ENCODE measurements around the gene MANBA.
"Not testable (repeated sequence)": the region's sequence is repeated elsewhere in the genome, so short reads cannot be mapped to it uniquely, and the experiment has no call there.

MANBA gene

DNA sequence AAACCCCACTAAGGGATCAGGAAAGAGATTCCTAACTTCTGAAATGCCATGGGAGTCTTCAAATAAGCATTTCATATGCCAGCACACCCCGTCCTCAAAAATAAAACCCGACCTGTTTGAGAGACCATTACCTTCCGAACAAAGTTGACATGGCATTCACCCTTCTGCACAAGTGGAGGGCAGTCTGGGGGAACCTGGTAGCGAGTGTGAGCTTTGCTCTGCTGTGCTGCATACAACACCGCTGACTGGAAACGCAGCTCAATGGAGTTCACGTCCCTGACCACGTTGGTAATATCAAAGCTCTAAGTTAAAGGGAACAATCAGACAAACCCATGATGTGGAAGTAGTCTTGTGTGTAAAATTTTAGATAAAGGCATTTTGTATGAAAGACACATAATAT, 38.0 kb downstream of the MANBA start:
- no peak for DNase-seq (ENCODE audit: low read depth)

DNA sequence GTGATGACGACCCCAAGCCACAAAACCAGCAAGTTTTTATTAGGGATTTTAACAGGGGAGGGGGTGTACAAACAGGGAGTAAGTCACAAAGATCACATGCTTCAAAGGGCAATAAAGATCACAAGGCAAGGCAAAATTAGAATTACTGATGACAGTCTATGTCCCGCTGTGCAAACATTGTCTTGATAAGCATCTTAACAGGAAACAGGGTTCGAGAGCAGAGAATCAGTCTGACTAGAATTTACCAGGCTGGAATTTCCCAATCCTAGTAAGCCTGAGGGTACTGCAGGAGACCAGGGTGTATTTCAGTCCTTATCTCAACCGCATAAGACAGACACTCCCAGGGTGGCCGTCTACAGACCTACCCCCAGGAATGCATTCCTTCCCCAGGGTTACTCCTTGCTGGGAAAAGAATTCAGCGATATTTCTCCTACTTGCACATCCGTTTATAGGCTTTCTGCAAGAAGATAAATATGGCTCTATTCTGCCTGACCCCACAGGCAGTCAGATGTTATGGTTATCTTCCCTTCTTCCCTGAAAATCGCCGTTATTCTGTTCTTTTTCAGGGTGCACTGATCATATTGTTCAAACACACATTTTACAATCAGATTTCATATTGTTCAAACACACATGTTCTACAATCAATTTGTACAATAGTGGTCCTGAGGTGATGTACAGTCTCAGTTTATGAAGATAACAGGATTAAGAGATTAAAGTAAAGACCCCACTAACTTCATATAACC, 41.8 kb downstream of the MANBA start:
- not testable (repeated sequence) for DNase-seq (ENCODE audit: low read depth)

DNA sequence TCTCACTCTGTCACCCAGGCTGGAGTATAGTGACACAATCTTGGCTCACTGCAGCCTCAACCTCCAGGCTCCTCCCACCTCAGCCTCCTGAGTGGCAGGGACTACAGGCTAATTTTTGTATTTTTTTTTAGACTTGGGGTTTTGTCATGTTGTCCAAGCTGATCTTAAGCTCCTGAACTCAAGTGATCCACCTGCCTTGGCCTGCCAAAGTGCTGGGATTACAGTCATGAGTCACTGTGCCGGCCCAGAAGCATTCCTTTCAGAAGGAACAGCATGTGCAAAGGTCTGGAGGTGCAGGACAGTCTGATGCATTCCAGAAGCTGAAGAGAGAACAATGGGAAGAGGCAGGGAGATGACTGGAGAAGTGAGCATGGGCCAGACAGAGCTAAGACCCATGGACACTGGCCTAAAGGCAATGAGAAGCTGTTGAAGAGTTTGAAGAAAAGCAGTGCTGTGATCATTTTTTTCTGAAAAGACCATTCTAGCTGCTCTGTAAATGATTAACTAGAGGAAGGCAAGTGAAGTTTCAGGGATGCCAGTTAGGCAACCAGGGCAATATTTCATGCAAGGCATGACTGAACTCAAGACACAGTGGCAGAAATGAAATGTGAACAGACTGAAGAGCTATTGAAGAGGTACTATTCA, 43.2 kb downstream of the MANBA start:
- DNase-seq (ENCODE audit: low read depth): no peak

DNA sequence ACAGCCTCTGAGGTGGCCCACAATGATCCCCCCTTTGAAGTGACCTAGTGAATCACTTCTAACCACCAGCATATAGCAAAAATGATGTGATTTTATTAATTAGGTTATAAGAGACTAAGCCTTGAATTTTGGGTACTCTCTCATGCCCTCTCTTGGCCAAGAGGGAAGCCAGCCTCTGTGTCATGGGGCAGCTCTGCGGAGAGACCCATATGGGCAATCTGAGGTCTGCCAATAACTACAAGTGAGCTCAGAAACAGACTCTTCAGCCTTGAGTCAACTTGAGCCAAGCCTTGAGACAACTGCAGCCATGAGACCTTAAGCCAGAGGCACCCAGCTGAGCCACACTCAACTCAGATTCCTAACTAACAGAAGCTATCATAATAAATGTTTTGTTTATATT, 45.7 kb downstream of the MANBA start:
- DNase-seq (ENCODE audit: low read depth): no peak

DNA sequence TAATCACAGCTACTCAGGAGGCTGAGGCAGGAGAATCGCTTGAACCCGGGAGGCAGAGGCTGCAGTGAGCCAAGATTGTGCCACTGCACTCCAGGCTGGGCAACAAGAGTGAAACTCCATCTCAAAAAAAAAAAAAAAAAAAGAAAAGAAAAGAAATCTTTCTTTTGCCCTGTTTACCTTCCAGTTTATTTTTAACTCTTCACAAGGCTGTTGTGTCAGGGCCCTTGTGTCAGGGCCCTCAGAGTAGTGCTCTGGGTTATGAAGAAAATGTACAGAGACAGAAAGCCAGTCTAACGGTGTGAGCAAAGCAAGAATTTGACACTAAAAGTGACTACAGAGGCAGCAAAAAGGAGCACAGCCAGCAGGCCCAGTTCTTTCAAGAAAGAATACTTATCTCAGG, 47.0 kb downstream of the MANBA start:
- DNase-seq (ENCODE audit: low read depth): not testable (repeated sequence)

DNA sequence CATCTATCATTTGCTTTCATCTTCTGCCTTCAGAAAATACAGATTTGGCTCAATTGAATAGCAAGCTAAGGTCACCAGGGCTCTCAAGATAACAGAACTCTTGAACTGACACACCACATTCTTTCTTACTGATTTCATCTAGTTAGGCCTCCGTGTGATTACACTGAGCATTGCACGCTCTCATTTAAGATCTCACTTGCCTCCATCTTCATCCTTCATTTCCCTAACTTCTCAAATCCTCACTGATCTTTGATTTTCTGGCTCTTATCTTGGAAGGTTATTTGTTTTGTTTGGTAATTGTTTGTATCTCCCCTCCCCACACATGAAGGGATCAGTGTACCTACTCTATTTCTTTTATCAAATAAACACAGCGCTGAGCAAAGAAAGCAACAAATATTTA, 47.7 kb downstream of the MANBA start:
- no peak for DNase-seq (ENCODE audit: low read depth)

DNA sequence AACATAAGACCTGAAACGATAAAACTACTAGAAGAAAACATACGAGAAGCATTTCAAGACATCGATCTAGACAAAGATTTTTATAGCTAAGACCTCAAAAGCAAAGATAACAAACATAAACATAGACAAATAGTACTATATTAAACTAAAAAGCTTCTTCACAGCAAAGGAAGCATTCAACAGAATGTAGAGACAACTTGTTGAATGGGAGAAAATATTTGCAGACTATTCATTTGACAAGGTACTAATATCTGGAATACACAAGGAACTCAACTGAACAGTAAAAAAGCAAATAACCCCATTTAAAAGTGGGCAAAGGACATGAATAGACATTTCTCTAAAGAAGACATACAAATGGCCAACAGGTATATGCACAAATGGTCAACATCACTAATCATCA, 49.8 kb downstream of the MANBA start:
- DNase-seq (ENCODE audit: low read depth): no peak

DNA sequence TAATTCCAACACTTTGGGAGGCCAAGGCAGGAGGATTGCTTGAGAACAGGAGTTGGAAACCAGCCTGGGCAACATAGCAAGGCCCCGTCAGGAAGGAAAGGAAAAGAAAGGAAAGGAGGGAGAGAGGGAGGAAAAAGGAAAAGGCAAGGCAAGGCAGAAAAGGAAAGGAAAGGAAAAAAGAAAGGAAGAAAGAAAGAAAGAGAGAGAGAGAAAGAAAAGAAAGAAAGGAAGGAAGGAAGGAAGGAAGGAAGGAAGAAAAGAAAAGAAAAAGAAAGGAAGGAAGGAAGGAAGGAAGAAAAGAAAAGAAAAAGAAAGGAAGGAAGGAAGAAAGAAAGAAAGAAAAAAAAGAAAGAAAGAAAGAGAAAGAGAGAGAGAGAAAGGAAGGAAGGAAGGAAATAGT, 51.7 kb downstream of the MANBA start:
- DNase-seq (ENCODE audit: low read depth): not testable (repeated sequence)

DNA sequence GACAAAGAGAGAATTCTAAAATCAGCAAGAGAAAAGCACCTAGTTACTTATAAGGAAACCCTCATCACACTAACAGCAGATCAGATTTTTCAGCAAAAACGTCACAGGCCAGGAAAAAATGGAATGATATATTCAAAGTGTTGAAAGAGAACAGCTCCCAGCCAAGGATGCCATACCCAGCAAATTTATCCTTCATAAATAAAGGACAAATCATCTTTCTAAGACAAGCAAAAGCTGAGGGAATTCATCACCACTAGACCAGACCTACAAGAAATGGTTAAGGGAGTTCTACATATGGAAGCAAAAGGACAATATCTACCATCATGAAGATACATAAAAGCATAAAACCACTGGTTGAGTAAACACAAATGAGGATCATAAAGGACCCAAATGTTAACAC, 53.6 kb downstream of the MANBA start:
- no peak for DNase-seq (ENCODE audit: low read depth)

DNA sequence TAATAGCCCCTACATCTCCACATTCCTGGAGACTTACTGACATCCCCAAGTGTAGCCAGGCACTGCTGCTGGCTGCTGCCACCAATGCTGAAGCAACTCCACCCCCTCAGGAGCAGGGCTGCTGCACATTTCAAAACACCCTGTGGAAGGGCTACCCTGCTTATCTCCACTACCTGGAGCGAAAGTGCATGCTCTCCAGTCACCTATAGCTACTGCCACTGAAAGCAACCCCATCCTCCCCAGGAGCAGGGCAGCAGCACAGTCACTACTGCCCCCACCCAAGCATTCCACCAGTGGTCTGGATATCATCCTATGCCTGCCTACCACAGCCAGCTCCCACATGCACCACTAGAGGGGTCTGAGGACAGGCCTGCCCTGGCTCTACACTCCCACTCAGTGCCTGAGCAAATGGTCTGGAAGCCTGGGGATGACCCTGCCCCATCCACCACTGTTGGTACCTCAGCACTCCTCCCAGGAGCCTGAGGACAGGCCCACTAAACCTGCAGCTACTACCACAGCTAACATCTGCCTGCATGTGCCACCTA, 55.3 kb downstream of the MANBA start:
- no peak for DNase-seq (ENCODE audit: low read depth)

DNA sequence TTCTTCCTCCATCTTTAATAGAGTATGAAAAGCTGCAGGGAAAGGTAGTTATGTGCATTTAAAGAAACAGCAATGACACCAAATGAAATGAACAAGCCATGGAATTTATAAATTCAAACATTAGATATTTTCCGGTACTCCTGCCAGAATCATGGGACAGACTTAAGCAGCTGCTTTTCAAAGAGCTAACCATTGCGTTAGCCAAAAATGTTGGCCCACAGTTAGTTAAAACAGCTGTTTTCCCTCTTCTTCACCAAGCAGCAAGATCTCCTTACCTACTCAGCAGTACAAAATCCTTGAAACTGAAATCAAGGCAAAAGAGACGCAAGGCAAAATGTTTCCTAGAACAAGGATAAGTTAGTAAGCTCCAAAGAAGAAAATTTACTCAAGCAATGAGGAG, 64.0 kb downstream of the MANBA start:
- no peak for DNase-seq (ENCODE audit: low read depth)

DNA sequence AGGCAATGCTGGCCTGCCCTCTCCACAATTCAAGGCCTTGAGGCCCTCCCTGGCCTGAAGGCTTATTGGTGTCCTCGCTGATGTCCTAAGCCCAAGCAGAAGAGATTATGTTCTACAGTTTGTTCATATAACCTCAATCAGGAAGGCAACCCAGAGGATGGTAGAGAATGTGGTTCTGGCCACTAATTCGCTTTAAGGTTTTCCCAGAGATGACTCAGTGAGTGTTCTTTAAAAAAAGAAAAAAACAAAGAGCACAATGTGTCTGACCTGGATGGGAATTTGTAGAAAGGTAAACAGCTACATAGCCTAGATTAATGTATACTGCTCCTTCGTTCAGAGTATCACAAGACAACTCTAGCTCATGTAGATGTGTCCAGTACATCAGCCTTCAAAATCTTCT, 66.0 kb downstream of the MANBA start:
- DNase-seq (ENCODE audit: low read depth): no peak

DNA sequence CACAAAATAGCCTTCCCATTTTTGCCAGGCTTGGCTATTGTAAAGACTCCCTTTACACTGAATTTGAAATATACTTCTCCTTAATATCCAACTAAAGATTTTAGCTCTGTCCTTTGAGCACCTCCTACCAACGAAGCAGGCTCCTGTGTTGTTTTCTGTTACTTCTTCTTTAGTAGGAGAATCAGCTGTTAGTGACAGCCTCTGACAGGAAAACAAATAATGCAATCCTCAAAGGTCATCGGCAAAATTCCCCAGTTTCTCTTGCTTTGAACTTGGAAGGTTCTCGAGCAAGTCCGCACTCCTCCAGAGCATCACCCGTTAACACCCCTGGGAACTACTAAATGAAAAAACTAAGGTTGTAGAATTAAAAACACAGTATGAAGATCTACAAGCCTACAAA, 66.9 kb downstream of the MANBA start:
- no peak for DNase-seq (ENCODE audit: low read depth)

DNA sequence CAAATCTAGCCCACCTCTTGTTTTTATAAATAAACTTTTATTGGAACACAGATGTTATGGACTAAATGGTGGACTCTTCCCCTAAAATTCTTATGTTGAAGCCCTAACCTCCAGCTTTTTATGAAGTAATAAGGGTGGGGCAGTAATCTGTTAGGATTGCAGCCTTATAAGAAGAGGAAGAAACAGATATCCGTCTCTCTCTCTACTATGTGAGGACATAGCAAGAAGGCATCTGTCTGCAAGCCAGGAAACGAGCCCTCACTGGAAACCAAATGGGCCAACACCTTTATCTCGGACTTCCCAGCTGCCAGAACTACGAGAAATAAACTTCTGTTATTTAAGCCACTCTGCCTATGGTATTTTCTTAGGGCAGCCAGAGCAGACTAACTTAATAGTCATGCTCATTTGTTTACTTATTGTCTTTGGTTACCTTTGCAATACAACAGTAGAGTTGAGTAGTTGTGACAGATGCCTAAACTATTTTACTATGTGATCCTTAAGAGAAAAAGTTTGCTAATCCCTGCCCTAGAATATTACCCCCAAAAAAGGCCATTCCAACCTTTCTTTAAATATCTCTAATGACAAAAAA, 67.4 kb downstream of the MANBA start:
- no peak for DNase-seq (ENCODE audit: low read depth)

DNA sequence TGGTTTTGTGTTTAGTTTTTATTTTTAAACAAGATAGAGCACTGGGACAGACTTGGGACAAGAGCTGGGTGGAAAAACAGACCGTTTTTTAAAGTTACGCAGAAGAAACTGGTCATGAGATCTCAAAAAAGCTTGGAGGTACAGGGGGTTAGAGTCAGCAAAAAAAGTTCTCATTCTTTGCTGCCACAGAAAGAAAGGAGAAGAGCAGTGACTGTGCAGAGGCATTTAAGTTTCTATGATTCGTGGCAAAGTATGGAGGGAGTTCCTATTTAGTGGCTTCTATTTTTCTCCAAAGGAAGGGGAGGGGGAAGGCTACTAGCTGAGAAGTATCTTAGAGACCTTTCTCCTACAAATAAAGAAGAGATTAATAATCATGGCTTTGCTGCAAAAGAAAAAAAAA, 68.3 kb downstream of the MANBA start:
- no peak for DNase-seq (ENCODE audit: low read depth)

DNA sequence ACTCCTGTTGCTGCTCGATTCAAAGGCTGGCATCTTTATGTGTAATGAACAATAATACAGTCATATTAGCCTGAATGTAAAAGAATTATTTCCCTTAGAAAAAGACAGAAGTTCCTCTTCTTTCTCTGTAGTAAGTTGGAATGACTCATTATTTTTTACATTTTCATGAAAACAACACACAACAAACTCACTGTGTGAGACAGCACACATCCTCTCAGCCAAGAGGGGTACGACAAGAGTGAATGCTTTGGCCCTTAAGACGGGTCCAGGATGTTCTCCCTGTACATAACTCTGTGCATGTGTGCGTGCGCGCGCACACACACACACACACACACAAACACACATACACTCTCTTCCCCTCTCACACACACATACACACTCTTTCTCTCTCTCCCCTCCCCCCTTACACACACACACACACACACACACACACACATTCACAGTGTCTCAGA, 72.8 kb downstream of the MANBA start:
- DNase-seq (ENCODE audit: low read depth): no peak

DNA sequence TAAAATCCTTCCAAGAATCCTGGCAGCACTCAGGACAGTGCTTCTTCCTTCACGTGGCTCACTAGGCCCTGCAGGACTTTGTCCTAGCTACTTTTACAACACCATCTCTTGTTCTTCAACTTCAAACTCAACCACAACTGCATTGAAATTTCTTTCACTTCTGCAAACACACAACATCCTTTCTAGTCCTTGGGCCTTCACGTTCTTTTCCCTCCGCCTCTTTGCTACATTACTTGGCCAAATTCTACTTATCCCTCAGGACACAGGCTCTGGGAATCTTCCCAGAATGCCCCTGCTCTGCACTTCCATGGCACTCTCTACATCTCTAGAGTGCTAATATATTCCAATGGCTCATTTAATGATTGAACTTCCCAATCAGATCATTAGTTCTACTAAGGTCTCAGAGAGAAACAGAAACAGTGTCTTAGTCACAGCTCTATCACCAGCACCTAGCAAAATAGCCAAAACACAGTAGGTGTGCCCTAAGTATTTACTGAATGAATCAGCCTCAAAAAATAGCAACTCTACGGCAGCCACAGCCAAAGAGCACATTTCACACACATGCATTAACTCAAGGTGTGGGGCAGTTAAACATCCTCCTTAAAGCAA, 73.3 kb downstream of the MANBA start:
- DNase-seq (ENCODE audit: low read depth): no peak

DNA sequence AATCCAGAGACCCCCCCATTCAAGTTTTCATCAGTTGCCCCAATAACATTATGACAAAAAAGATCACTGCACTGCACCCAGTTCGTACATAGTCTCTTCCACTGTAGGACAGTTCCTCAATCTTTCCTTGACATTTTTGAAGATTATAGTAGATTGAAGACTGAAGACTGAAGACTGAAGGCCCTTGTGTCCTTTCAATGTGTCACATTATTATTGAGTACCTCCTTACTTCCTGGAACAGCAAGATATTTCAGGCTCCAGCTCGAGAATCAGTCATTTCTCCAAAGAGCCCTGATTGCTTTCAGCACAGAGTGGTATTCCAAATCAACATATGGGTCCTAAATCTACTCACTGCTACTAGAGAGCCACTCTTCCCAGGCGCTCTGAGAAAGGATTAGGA, 75.0 kb downstream of the MANBA start:
- DNase-seq (ENCODE audit: low read depth): no peak

DNA sequence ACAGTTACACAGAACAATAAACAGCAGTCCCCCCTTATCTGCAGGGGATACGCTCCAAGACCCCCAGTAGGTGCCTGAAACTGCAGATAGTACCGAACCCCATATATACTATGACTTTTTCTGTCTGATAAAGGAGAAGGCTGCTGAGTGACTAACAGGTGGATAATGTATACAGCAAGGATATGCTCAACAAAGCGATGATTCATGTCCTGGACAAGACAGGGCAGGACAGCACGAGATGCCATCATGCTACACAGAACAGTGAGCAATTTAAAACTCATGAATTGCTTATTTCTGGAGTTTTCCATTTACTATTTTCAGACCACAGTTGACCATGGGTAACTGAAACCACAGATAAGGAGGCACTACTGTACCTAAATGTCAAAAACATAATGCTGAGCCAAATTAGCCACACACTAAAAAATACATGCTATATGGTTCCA, 76.1 kb downstream of the MANBA start:
- no peak for DNase-seq (ENCODE audit: low read depth)

DNA sequence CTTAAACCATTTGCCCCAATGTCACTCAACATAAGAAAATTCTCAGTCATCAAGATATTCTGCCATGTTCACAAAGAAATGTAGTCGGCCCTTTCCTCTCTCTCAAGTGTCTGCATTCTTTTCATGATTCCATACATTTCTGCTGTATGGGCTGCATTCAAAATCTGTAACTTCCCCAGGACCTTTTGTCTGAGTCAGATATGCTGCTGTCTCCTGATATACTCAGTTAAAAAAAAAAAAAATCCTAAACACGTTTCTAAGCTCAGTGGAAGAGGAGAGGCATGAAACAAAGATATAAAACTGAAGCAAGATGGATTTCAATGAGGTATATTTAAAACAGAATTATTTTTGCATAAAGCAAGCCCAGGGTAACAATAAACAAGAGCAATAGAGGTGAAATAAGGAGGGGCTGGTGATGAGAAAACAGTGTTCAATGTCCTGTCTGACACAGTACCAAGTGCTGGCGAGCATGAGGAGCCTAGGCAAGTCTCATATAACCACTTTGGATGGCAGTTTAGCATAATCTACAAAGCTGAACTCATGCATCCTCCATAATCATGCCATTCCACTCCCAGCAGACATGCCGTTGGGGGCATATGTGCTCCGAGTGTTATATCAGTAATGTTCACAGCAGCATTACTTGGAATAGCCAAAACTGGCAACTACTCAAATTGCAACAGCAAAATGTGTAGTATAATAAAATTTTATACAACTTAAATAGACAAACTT, 76.7 kb downstream of the MANBA start:
- no peak for DNase-seq (ENCODE audit: low read depth)

DNA sequence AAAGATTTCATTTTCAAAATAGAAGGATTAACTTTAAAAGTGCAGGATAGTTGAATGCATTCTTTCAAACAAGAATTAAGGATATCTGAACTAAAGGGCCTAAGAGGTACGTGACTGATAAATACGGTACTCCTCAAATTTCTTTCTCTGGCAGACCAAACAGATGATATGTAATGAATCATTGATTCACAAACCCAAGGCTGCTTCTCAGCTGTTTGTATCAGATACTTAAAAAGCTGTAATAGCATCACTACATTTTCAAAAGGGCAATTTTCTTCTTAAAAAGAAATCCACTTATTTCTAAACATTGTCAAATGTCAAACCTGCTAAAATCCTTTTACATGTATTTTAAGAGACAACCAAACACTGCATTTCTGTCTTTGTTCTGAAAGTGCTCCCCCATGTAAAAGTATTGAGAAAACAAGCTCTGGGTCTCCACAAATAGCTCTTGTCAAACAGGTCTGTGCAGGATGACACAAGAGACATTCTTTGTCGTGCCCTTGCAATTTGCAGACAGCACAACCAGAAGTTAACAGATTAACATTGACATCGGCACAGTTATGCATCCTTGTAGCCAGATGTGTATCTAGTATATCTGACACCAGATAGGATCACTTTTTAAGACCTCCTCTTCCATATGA, 82.0 kb downstream of the MANBA start:
- DNase-seq (ENCODE audit: low read depth): no peak

DNA sequence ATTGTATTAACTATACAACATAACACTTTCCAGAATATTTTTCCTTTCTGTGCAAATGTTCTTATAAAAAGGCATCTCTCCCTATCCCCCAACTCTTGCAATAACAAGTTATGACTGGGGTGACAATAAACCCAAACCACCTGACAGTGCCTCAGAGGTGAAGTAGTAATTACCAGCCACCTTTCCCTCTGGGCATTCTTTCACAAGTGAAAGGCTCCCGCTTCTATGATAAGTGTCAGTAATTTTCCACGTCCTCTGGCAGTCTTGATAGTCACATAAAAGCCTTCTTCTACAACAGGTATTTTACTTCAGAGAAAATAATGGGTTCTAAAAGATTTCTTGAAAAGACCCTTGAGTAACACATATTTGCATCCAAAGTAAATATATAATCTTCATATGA, 82.7 kb downstream of the MANBA start:
- no peak for DNase-seq (ENCODE audit: low read depth)
